Endodermal cell (in vitro differentiated cells): ENCODE results near the gene ZNF740. TPM values are rescaled to one million over a fixed set of nuclear protein-coding genes. Genes with fewer than 3 reads are reported as not detected.

Experiments used
- DNase-seq: peaks from one replicate; pipeline ENCODE4 v3.0.0-alpha.2; 2017
- H3K27ac ChIP-seq: 2 replicates; pipeline ENCODE4 v1.5.1; 2013; ENCODE audit warnings: mild to moderate bottlenecking, low read depth, low read length, moderate library complexity
- H3K27me3 ChIP-seq: 2 replicates; pipeline ENCODE4 v1.6.1; 2013; ENCODE audit warnings: mild to moderate bottlenecking, low read length, moderate library complexity; ENCODE audit not compliant: insufficient read depth, control insufficient read depth, poor library complexity, severe bottlenecking
- H3K36me3 ChIP-seq: 2 replicates; pipeline ENCODE4 v1.7.0; 2013; ENCODE audit warnings: mild to moderate bottlenecking, low read length, moderate library complexity; ENCODE audit not compliant: control insufficient read depth, insufficient read depth
- H3K4me1 ChIP-seq: one replicate; pipeline ENCODE4 v1.7.0; 2013; ENCODE audit warnings: low read length; ENCODE audit not compliant: control insufficient read depth, insufficient read depth
- H3K4me3 ChIP-seq: 2 replicates; pipeline ENCODE4 v1.5.1; 2013; ENCODE audit warnings: mild to moderate bottlenecking, low read length, moderate library complexity
- H3K9ac ChIP-seq: 2 replicates; pipeline ENCODE4 v1.6.1; 2013; ENCODE audit warnings: mild to moderate bottlenecking, low read length, moderate library complexity; ENCODE audit not compliant: poor library complexity, severe bottlenecking; ENCODE audit errors: extremely low read depth
- H3K9me3 ChIP-seq: 2 replicates; pipeline ENCODE4 v1.6.1; 2013; ENCODE audit warnings: mild to moderate bottlenecking, low read length, moderate library complexity; ENCODE audit not compliant: control insufficient read depth
- H3K27ac Mint-ChIP-seq: 2 replicates; pipeline ENCODE4 v1.8.0; 2020; ENCODE audit warnings: mixed read lengths
- H3K27me3 Mint-ChIP-seq: 2 replicates; pipeline ENCODE4 v1.8.0; 2021; ENCODE audit warnings: mild to moderate bottlenecking, mixed read lengths; ENCODE audit not compliant: insufficient read depth
- H3K36me3 Mint-ChIP-seq: 2 replicates; pipeline ENCODE4 v1.8.0; 2020; ENCODE audit warnings: low read depth, mixed read lengths
- H3K4me1 Mint-ChIP-seq: 2 replicates; pipeline ENCODE4 v1.8.0; 2020; ENCODE audit warnings: mixed read lengths
- H3K4me3 Mint-ChIP-seq: 2 replicates; pipeline ENCODE4 v1.8.0; 2020; ENCODE audit warnings: mild to moderate bottlenecking, moderate library complexity, mixed read lengths
- H3K9me3 Mint-ChIP-seq: 2 replicates; pipeline ENCODE4 v1.8.0; 2020; ENCODE audit warnings: mild to moderate bottlenecking, mixed read lengths
- CTCF ChIP-seq: fragments of 200-600 bp; sonication (generic); conservative IDR thresholded peaks from 2 replicates; pipeline ENCODE4 v1.5.0; 2021; ENCODE audit warnings: antibody characterized with exemption, mild to moderate bottlenecking
- WGBS, 2 experiments: methylation state at CpG; one replicate each; pipeline versions ENCODE4 v1.1.5 to v1.1.7; 2013; ENCODE audit warnings: missing lambda C conversion rate in 2 of 2, mixed read lengths in 1 of 2; ENCODE audit not compliant: insufficient coverage in 1 of 2, insufficient read length in 1 of 2; 5-methylcytosine and 5-hydroxymethylcytosine counted together
- total RNA-seq, 2 donors: library from RNA; stranded (reverse); fragmentation: NEBNext Ultra II Directional in 1 of 2; extraction: Animal tissue kit (Norgen Biotek cat#: 25700) in 1 of 2; gene quantifications; 2 replicates in 1 of 2; 3 replicates in 1 of 2; pipeline ENCODE4 v1.2.1, GENCODE V29; 2021

The ZNF740 gene
- total RNA-seq, 2 donors from 2014 or later, result 54.0 to 54.6 TPM

GRCh38 chr12:53187145-53187899 is 6.8 kb downstream of the ZNF740 start:
- Histone ChIP-seq H3K9ac (no peak overlapping the region), H3K36me3 (peaks cover 73% of the 10 kb centered on the region), H3K27me3 (no peaks in the 10 kb centered on the region), H3K4me1 (no peaks in the 10 kb centered on the region), H3K27ac (no peak overlapping the region), H3K4me3 (no peak overlapping the region), H3K9me3 (peaks cover under 1% of the 10 kb centered on the region)
- TF ChIP-seq CTCF, result no peak
- 92% methylated on average over 12 to 15 of the region's 15 CpGs for WGBS, 2 experiments
- peaks cover 7% of the 10 kb centered on the region for H3K4me1 Mint-ChIP-seq
- no peaks in the 10 kb centered on the region for H3K9me3 Mint-ChIP-seq
- H3K27me3 Mint-ChIP-seq, result no peaks in the 10 kb centered on the region
- DNase-seq, result peak; percentile 30
- peaks cover 64% of the 10 kb centered on the region for H3K36me3 Mint-ChIP-seq
- no peak overlapping the region for H3K27ac Mint-ChIP-seq
- H3K4me3 Mint-ChIP-seq, result no peak overlapping the region

DNA sequence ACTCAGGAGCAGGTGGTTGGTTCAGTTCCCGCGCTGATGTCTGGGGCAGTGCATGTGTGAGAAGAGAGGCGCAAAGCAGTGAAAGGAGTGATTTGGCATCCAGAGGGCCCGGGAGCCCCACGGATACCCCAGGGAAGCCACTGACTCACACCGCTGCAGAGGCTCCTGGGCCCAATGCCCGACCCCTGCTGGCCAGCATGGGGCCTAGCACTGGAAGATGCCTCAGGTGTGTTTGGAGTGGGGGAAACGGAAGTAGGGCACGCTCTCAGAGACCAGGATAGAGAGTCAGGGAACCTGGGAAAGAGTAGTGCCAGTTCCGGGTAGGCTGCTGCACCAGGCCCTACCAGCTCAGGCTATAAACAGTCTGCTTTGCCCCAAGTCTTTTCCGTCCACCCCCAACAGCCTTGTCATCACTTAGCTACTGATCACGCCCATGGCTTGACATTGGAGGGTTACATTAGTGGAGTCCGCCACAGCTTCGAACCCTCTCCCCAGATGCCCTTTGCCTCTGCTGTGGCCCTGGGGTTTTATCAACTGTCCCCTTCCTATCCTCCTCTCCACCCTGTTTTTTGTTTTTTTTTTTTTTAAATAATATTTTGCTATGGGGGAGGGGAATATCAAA is 9.7 kb downstream of the ZNF740 start:
- WGBS, 2 experiments, result 42 to 52% methylated on average over 5 to 14 of the region's 14 CpGs
- Mint-ChIP-seq H3K4me3 (no peak overlapping the region), H3K27ac (no peak overlapping the region), H3K36me3 (peaks cover 43% of the 10 kb centered on the region), H3K27me3 (peaks cover 26% of the 10 kb centered on the region), H3K9me3 (no peaks in the 10 kb centered on the region), H3K4me1 (peaks cover 3% of the 10 kb centered on the region)
- Histone ChIP-seq H3K27me3 (peaks cover 7% of the 10 kb centered on the region), H3K9ac (no peak overlapping the region), H3K4me3 (no peak overlapping the region), H3K9me3 (no peaks in the 10 kb centered on the region), H3K27ac (no peak overlapping the region), H3K36me3 (peaks cover 44% of the 10 kb centered on the region), H3K4me1 (no peaks in the 10 kb centered on the region)
- DNase-seq, result peak; percentile 95
- TF ChIP-seq CTCF, result peak; percentile 95

DNA sequence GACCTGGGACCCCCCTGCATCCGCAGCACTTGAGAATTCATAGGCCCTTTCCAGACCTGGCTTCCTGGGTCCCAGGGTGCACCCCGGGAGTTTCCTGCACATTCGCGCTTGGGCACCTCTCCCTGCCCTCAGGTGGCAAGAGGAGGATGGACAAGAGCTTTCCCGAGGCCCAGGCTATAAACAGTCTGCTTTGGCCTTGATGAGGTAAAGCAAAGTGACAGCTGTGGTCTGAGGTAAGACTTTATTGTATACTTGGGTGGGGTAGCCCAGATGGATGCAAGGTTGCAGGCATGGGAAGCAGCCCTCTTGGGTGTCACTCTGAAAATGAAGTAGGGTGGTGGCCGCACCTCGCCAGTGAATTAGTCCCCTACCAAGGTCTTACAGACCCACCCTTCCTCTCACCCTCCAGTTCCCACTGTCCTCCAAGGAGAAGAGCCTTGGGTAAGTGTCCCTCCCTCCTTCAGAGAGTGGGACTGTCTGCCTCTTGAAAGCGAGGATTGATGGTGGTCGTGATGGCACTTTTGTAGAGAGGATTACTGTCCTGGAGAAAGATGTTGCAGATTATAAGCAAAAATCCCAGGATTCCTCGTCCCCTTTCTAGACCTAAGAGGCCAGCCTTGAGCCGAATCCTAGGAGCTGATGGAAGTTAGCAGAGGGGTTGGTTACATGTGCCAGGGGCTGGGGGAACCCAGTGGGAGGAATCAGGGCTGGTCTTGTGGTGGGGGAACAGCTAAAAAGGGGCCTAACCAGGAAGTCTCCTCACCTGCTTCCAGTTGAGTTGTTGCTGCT is 10.8 kb downstream of the ZNF740 start:
- H3K9me3 Mint-ChIP-seq, result no peaks in the 10 kb centered on the region
- H3K27me3 ChIP-seq, result peaks cover 15% of the 10 kb centered on the region
- no peaks in the 10 kb centered on the region for H3K9me3 ChIP-seq
- no peak overlapping the region for H3K27ac Mint-ChIP-seq
- no peak overlapping the region for H3K9ac ChIP-seq
- H3K36me3 Mint-ChIP-seq, result peaks cover 33% of the 10 kb centered on the region
- H3K4me1 Mint-ChIP-seq, result peaks cover 3% of the 10 kb centered on the region
- 94 to 97% methylated on average over 6 to 11 of the region's 11 CpGs for WGBS, 2 experiments
- H3K27ac ChIP-seq, result no peak overlapping the region
- TF ChIP-seq CTCF, result no peak
- H3K36me3 ChIP-seq, result peaks cover 34% of the 10 kb centered on the region
- peaks cover 37% of the 10 kb centered on the region for H3K27me3 Mint-ChIP-seq
- H3K4me3 Mint-ChIP-seq, result no peak overlapping the region
- H3K4me3 ChIP-seq, result no peak overlapping the region
- peak; percentile 40 for DNase-seq
- H3K4me1 ChIP-seq, result no peaks in the 10 kb centered on the region
